HG03064 (cell line): Measurements from ENCODE around the gene TMEM145.

ENCODE experiments used
- ATAC-seq: cut with Tn5 transposase; IDR thresholded peaks from one replicate; pipeline ENCODE4 v1.9.1; 2021; ENCODE audit warnings: low read depth; ENCODE audit not compliant: unreplicated experiment

TMEM145 gene

DNA sequence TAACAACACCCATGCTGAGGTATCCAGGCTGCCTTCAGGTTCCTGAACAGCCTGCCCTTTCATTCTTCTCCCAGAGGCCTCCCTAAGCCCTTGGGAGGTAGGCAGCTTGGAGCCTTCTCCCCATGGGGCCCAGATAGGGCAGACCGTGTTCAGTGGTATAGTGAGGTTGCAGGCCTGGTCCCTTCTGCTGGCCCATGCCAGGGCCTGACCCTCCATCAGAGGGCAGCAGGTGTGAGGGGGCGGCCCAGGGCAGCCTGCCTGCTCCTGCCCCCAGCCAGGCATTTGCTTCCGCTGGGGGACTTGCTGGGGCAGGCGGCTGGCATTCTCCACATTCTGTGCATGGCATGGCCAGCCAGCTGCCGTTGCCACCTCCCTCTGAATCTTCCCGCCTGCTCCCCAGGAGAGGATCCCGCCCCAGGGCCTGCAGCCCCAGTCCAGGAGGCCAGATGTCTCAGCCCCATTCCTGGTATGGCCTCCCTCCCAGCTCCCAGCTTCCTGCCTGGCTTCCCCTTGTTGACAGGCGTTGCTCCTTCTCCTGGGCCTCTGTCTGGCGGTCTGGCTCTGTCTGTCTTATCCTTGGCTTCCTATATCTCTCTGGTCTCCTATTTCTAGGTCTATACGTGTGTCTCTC, 35.2 kb upstream of the TMEM145 start:
- ATAC-seq, result no peak

DNA sequence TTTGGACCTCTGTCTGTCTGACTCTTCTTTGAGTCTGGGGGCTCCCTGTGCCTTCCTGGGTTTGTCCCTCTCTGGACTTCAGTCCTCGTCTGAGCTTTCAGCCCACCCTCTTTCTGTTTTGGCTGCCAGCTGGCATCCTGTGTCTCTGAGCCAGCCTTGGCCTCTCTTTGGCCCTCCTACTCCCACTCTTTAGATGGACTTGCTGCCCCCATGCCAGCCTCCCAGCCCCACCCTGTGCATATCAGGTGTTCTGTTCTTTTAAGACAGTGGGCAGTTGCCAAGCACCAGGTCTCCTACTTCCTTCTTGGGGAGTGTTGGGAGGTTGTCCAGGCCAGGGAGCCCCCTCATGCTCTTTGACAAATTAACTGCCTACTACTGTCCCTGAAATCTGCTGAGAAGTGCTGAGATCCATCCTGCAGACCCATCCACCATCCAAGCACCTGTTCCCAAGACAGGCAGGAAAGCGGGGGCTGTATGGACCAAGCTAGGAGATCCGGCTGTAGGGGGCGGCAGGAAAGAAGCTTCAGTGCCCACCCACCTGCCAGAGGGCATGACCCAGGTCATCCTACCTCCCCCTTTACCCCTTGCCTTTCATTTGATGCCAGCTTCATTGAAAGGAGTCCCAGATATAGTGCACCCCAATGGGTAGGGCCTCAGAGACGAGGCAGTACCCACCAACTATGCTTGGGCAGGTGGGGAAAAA, 34.5 kb upstream of the TMEM145 start:
- no peak for ATAC-seq

DNA sequence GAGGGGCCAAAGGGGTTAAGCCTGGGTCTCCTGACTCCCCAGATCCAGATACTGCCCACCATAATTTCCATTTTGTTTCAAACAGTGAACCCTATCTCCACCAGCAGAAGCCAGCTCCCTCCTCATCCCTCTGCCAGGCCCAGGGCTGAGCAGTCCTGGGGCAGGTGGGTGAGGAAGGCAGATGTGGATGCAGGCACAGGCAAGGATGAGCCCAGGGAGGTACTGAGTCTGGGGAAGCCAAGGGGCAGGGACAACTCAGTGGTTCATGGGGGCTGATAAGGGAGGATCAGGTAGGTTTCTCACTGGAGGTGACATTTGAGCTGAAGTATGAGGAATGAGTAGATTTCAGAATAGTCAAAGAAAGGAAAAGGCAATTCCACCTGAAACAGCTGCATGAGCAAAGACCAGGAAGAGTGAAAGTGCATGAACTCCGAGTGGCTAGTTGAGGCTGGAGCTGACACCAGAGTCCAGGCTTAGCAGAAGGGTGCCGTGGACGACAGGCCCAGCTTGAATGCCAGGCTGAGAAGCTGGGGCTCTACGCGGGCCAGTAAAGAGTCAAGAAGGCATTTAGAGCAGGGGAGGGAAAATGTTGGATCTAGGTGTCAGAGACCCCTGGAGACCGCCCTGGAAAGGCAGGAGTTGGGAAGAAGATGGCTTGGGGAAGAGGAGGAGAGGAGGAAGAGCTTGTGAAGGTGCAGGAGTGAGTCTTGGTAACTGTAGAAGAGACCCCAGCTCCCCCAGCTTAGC, 33.8 kb upstream of the TMEM145 start:
- no peak for ATAC-seq

DNA sequence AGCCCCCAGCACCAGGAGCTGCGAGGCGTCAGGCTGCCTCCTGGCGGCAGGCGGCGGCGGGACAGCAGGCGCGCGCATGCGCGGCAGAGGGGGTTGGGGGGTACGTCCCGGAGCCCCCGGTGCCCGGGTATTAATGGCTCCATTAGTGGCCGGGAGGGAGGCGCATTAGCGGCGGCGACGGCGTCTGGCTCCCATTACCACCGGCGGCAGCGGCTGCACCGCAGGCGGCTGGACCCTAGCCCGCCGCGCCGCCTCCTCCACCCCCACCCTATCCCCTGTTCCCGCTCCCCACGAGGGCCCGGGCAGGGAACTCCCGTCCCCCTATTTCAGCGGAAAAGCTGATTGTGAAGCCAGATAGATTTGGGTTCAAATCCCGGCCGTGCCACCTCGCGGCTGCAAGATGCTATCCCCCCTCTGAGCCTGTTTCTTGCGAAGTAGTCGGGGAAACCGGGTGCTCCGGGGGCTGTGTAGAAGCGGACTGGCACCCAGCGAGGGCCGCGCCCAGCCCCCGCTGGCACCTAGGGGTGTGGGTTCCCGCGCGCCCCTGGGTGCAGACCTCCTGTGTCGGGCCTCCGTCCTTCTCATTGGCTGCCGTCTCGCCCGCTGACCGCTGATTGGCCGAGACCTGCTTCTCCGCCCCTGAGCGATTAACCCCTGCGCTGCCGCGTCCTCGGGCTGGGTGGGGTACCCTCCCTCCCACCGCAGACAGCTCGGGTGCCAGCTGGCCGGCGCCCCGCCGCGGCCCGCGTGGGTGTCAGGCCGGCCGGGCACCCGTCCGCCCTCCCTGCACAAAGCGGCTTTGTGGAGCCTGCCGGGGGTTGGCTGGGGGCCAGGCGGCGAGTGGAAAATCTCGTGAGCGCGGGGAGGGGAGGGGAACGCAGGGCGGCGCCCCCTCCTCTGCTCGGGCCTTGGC, 33.0 kb upstream of the TMEM145 start:
- ATAC-seq, result no peak

DNA sequence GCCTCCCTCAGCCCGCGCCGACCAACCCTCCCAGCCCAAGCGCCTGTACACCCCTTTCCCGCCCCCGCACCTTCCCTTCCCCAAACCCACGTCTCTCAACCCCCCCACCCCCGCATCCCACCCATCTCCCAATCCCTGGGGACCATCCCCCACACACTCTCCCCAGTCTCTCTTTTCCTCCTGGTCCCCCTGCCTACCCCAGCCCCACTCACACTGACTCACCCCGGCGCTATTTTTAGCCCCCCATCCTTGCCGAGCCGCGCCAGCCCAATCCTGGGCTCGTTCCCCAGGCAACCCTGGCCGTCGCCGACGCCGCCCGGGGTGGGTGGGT, 32.3 kb upstream of the TMEM145 start:
- ATAC-seq, result no peak

DNA sequence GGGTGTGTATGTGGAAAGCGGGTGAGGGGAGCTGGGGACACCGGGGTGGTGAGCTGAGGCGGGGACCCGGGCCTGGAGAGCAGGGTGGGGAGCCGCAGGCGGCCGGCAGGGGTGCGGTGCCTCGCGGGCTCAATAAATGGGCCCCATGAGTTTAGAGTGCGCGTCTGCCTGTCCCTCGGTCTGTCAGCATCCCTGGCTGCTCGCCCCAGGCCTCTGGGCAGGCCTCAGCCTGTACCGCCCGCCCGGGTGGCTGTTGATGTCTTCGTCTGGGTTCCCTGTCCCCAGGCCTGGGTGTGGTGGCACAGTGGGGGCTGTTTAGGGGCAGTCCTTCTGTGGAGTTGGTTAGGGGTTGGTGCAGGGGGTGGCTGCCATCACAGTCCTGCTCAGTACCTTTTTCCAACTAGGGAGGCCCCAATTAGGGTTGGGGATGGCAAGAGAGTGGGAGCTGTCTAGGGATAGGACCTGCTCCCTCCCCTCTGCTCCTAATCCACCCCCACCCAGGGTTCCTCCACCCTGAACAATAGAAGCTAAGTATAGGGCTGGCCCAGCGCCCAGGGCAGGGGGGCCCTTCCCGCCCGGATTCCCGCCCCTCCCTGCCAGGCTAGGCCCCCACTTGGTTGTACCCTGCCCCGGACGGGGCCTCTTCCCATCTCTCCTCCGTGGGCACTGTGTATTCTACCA, 31.8 kb upstream of the TMEM145 start:
- no peak for ATAC-seq

- ATAC-seq, result no peak
Measured at GRCh38 chr19:42281827-42282762, 31.0 kb upstream of the TMEM145 start.

DNA sequence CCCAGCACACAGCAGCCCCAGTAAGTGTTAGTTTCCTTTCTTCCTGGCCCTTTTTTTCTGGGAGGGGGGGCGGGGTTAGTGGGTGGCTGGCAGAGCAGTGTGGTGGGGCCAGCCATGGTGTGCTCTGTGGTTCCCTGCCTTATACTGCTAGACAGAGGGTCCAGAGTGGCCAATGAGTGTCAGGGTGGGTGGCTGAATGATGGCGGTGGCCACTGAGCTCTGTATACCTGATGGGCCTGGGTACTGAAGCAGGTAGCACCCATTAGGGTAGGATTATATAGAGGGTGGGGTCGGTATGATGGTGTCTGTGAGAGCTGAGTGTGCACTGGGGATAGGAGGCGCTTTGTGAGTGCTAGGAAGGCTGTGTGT, 30.3 kb upstream of the TMEM145 start:
- ATAC-seq, result no peak

DNA sequence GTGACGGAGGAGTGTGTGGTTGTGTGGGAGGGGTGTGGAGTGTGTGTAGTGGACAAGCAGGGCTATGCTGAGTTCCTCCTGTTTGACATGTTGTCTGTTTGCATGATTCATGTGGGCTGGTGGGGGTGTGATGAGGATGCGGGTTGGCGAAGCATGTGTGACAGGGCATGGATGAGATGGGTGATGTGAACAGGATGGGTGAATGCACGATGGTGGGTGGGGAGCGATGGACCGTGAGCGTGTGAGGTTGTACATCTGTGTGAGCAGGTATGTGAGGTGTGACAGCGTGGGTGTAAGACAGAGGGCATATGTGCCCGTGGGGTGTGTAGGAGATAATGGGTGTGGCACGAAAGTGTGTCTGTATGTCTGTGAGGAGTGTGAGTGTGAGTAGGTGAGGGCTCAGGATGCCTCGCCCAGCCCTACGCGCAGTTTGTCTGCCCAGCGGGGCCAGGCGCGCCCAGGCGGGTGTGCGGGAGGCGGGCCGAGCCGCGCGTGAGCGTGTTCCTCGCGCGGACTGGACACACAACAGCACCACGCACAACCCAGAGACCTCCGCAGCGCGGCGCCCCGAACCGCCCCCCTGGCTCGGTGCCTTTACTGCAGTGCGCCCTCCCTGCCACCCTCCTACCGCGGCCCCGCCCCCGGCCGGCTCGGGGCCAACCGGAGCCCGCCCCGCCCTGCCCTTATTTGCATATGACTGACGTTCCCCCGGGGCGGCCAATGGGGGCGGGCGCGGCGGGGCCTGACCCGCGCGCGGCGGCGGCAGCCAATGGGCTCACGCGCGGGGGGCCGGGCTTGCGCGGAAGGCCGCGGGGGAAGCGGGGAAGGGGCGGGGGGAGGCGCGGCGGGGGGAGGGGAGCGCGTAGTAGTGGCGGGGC, 29.7 kb upstream of the TMEM145 start:
- peak; percentile 44 for ATAC-seq

DNA sequence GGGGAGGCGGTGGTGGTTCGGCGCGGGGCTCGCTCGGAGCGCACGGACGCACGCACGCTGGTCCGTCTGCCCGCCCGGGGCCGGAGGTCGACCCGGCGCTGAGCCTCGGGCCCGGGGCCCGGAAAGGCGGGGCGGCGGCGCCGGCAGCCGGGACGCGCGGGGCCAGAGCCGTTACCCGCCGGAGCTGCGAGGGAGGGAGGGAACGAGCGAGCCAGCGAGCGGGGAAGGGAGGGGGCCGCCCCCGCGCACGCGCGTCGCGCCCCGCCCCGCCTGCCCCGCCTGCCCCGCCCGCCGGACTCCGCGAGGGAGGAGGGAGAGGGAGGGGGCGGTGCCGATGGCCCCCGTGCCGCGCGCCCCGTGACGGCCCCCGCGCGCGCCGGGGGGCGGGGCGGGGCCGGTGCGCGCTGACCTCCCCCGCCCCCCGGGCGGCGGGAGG, 29.0 kb upstream of the TMEM145 start:
- ATAC-seq, result peak; percentile 18

GRCh38 chr19:42284591-42285341, 28.3 kb upstream of the TMEM145 start:
- ATAC-seq, result peak; percentile 5

- no peak for ATAC-seq
Measured at GRCh38 chr19:42285541-42285941, 27.6 kb upstream of the TMEM145 start.

- ATAC-seq, result no peak
Measured at GRCh38 chr19:42285988-42286348, 27.1 kb upstream of the TMEM145 start.

- no peak for ATAC-seq
Measured at GRCh38 chr19:42286349-42287016, 26.6 kb upstream of the TMEM145 start.

GRCh38 chr19:42287017-42287826, 25.9 kb upstream of the TMEM145 start:
- no peak for ATAC-seq

DNA sequence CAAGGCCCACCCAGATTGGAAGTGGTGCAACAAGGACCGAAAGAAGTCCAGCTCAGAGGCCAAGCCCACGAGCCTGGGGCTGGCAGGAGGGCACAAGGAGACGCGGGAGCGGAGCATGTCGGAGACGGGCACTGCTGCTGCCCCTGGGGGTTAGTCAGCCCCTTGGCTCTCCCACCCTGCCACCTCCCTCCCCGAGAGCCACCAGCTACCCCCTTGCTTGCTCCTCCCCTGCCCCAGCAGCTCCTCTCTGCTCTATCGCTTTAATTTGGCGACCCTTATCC, 25.3 kb upstream of the TMEM145 start:
- no peak for ATAC-seq

DNA sequence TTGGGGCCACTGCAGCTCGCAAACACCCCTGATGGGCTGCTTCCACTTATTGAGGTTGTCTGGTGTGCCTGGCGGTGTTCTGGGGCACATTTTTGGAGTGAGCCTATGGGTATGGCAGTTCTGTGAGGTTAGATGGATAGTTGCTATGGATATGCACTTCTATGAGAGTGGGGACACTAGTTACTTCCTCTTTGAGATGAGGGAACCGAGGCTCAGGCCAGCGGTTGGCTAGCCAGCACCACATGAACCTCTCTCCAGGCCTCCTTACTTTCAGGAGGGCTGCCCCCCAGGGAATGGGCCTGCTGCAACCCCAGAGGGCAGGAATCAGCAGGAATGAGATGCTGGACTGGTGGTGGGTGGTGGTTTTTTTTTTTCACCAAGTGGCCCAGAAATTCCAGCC, 24.7 kb upstream of the TMEM145 start:
- ATAC-seq, result no peak
